ACC112 (cell line): ENCODE results near the gene MFSD1.

Experiments used
- H2AFZ ChIP-seq: fragments of 200-600 bp; sonication (generic); one replicate; pipeline ENCODE4 v1.6.0; 2017; ENCODE audit warnings: antibody characterized with exemption, low read length; ENCODE audit not compliant: unreplicated experiment
- H3K27ac ChIP-seq: fragments of 200-600 bp; sonication (generic); 2 replicates; pipeline ENCODE4 v1.5.1; 2014; ENCODE audit warnings: low read depth, mild to moderate bottlenecking, antibody characterized with exemption, low read length, moderate library complexity
- H3K27me3 ChIP-seq: fragments of 200-600 bp; sonication (generic); 2 replicates; pipeline ENCODE4 v1.6.1; 2014; ENCODE audit warnings: mild to moderate bottlenecking, antibody characterized with exemption, low read length, moderate library complexity, mixed read lengths; ENCODE audit not compliant: insufficient read depth
- H3K36me3 ChIP-seq: fragments of 200-600 bp; sonication (generic); 2 replicates; pipeline ENCODE4 v1.6.1; 2016; ENCODE audit warnings: mild to moderate bottlenecking, antibody characterized with exemption, low read length, moderate library complexity, mixed read lengths; ENCODE audit not compliant: insufficient read depth
- H3K4me1 ChIP-seq: fragments of 200-600 bp; sonication (generic); one replicate; pipeline ENCODE4 v1.6.1; 2016; ENCODE audit warnings: low read length, mixed read lengths; ENCODE audit not compliant: insufficient read depth, unreplicated experiment, control insufficient read depth
- H3K4me3 ChIP-seq: fragments of 200-600 bp; sonication (generic); 2 replicates; pipeline ENCODE4 v1.5.1; 2014; ENCODE audit warnings: mild to moderate bottlenecking, low read depth, low read length
- H3K79me2 ChIP-seq: fragments of 200-600 bp; sonication (generic); one replicate; pipeline ENCODE4 v1.6.0; 2016; ENCODE audit warnings: low read length; ENCODE audit not compliant: control insufficient read depth, unreplicated experiment, insufficient read depth

Gene MFSD1

DNA sequence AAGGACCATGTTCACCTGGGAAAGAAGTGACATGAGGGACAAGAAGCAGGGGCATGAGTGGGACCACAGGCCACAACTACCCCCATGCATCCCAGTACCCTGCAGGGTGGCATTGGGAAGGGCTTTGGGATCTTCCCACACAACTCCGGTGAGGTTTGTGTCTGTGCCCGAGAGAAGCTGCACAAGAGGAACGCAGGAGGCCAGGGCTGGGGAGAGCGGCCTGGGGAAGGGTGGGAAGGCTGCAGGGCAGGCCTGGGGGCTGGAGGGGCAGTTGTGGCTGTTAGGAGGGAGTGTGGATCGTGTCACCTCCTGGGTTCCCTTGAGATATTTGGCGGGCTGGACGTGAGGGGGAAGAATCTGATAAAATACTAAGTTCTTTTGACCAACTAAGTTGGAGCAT, 25.3 kb upstream of the MFSD1 start:
- Histone ChIP-seq H2AFZ (no peak overlapping the region), H3K36me3 (no peaks in the 10 kb centered on the region), H3K4me1 (peaks cover 3% of the 10 kb centered on the region), H3K79me2 (no peaks in the 10 kb centered on the region), H3K27me3 (no peaks in the 10 kb centered on the region), H3K4me3 (no peak overlapping the region), H3K27ac (no peak overlapping the region)

DNA sequence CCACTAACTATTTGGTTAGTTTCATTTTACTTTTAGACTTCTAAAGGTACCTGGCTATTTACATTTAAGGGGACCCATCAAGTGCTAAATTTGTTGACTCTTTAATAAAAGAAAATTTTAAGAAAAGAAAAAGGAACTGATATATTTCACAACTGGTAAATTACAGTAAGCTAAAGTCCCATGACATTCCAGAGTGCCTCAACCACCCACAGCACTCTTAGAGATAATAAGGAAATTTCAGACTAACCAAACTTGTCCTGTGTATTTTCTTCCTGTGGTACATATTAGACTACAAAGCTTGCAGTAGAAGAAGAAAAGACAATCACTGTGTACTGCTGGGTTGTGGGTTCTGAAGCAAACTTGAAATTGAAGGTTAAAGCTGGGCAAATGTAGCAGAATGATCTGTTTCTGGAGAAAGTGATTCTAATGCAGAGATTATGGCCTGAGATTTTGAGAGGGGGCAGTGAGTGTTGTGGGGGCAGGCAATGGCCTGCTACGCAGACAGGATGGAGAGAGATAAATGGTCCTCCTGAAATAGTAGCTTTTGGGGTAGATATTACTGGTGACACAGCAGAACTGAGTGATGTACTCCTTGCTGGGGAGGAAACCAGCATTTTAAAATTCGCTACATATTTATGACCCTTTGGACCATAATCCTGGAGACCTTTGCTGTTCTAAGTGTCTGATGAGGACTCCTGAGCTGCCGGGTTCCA, 24.5 kb upstream of the MFSD1 start:
- Histone ChIP-seq H3K36me3 (no peaks in the 10 kb centered on the region), H2AFZ (no peak overlapping the region), H3K27me3 (no peaks in the 10 kb centered on the region), H3K4me3 (no peak overlapping the region), H3K4me1 (peaks cover 3% of the 10 kb centered on the region), H3K79me2 (no peaks in the 10 kb centered on the region), H3K27ac (no peak overlapping the region)

DNA sequence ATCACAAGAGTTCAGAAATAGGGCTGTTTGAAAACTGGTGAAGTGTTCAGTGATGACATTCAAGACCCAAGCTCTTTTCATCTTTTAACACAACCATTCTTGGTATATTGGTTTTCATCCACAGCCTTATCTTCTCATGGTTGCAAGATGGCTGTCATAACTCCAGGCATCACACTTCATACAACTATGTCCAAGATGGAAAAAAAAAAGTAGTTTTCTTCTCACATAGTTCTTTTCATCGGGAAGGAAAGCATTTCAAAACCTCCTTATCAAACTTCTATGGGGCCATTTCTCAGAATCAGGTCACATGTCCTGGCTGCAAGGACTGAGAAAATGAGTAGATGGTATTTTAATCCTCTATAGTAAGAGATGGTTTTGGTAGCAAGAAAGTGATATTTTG, 21.1 kb upstream of the MFSD1 start:
- Histone ChIP-seq H3K27me3 (no peaks in the 10 kb centered on the region), H3K4me1 (peaks cover 3% of the 10 kb centered on the region), H2AFZ (no peak overlapping the region), H3K27ac (no peak overlapping the region), H3K79me2 (no peaks in the 10 kb centered on the region), H3K36me3 (no peaks in the 10 kb centered on the region), H3K4me3 (no peak overlapping the region)

DNA sequence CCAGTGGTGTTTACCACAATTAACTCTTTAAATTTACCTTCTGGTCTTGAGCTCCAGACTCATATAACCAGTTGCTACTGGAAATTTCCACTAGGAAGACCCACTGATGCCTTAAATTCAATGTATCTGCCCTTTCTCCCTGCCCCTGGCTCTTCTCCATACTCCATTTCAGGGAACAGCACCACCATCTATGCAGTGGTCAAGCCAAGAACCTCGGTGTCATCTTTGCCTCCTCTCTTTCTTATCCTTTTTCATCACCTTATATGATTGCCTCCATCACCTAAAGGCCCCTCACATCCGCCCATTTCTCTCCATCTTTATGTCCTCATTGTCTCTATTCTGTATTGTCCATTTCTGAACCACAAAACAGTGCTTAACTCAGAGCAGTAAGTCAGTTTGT, 20.7 kb upstream of the MFSD1 start:
- Histone ChIP-seq H3K4me1 (no peaks in the 10 kb centered on the region), H3K27ac (no peak overlapping the region), H3K4me3 (no peak overlapping the region), H3K36me3 (no peaks in the 10 kb centered on the region), H3K79me2 (no peaks in the 10 kb centered on the region), H2AFZ (no peak overlapping the region), H3K27me3 (no peaks in the 10 kb centered on the region)

DNA sequence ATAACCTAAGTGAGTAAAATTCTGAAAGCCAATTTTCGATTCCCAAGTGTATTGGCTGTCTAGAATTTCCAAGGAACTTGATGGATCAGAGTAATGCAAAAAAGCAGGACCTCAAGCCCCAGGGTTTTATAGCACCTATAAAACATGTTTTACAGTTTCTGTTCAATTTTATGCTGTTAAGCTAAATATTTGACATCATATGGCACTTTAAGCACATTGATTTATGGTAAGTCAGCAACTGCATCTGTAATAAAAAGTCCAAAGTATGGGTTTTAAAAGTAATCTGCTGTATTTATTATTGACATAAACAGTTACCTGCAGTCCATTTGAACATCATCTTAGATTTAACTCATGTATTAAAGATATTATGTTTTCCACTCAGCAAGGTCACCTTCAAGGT, 20.0 kb upstream of the MFSD1 start:
- Histone ChIP-seq H3K4me1 (no peaks in the 10 kb centered on the region), H3K36me3 (peaks cover 3% of the 10 kb centered on the region; the same call in 1 of the 2 replicates), H2AFZ (no peak overlapping the region), H3K27me3 (no peaks in the 10 kb centered on the region), H3K27ac (no peak overlapping the region), H3K4me3 (no peak overlapping the region), H3K79me2 (no peaks in the 10 kb centered on the region)

DNA sequence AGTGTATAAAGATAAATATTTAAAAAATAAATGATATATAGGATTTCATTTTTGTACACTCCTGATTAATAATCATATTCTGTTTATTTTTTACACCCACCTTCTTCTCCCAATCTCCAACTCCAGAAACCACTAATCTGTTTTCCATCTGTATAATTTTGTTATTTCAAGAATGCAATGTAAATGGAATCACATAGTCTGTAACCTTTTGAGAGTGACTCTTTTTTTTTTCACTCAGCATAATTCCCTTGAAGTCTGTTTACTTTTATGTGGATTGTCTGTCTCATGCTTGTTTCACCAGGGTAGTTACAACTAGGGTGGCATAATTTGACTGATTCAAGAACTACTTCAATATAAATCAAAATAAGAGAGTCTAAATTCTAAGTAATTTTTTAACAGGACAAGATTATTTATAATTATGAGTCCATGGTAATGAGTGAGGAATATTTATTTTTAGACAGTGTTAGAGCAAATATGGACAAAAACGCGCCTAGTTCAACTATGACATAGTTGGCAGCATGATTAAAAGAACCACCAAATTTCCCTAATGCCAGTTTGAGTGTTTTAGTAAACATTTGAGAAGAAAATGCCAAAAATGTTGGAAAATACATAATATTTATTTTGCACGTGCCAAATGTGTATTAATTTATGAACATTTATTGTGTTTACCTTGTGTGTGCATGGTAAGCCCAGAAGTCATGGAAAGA, 19.4 kb upstream of the MFSD1 start:
- H3K4me3 ChIP-seq = no peak overlapping the region
- H3K36me3 ChIP-seq = peaks cover 5% of the 10 kb centered on the region; the same call in 1 of the 2 replicates
- no peak overlapping the region for H2AFZ ChIP-seq
- H3K79me2 ChIP-seq = no peaks in the 10 kb centered on the region
- no peaks in the 10 kb centered on the region for H3K4me1 ChIP-seq
- no peak overlapping the region for H3K27ac ChIP-seq
- no peaks in the 10 kb centered on the region for H3K27me3 ChIP-seq

DNA sequence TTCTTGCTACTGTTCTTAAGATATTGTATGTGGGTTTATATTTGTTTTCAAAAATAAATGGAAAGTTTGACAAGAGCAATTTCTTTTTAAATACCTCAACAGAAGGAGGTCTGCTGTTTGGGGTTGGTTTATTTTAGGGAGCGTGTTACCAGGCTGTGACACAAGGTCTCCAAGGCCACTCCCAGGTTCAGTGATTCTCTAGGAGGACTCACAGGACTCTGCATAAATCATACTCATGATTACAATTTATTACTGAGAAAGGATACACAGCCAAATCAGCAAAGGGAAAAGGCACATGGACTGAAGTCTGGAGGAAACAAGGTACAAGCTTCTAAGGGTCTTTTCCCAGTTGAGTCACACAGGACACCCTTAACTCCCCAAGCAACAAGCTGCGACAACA, 18.8 kb upstream of the MFSD1 start:
- H3K27ac ChIP-seq = no peak overlapping the region
- peaks cover 5% of the 10 kb centered on the region; the same call in 1 of the 2 replicates for H3K36me3 ChIP-seq
- H3K79me2 ChIP-seq = no peaks in the 10 kb centered on the region
- no peak overlapping the region for H3K4me3 ChIP-seq
- no peak overlapping the region for H2AFZ ChIP-seq
- H3K27me3 ChIP-seq = no peaks in the 10 kb centered on the region
- H3K4me1 ChIP-seq = peaks cover 2% of the 10 kb centered on the region

DNA sequence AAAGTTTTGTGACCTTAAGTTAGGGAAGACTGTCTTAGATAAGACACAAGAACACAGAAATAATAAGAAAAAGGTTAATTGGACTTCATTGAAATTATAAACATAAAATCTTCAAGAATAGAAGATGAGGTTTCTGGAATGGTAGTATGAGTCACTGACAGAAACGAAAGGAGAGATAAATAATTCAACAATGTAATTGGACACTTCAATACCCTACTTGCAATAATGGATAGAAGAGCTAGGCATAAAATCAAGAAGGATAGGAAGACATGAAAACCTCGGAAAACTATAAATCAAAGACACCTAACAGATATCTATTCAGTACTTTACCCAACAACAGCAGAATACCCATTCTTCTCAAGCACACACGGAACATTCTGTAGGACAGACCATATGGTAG, 15.9 kb upstream of the MFSD1 start:
- no peak overlapping the region for H3K27ac ChIP-seq
- no peaks in the 10 kb centered on the region for H3K79me2 ChIP-seq
- H3K4me1 ChIP-seq = peaks cover 20% of the 10 kb centered on the region
- H3K36me3 ChIP-seq = peaks cover 5% of the 10 kb centered on the region; the same call in 1 of the 2 replicates
- no peak overlapping the region for H3K4me3 ChIP-seq
- no peak overlapping the region for H2AFZ ChIP-seq
- H3K27me3 ChIP-seq = no peaks in the 10 kb centered on the region

DNA sequence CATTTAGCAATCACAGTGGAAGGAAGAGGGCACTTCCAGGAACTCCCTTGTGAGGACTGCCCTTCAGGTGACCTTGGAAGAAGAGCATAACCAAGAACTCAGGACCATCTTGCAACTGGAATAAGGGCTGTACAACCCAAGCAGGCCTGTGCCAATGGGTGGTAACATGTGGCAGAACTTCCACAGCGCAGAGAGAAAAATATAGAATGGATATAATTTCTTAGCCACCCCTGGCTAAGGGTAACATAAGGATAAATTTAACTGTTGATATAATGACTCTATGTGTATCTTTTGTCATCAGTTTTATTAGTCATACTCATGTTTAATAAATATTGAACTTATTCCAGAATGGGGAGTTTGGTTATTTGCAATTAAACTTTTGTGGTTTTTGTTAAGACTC, 13.4 kb upstream of the MFSD1 start:
- Histone ChIP-seq H3K27me3 (no peaks in the 10 kb centered on the region), H2AFZ (no peak overlapping the region), H3K79me2 (no peaks in the 10 kb centered on the region), H3K4me1 (peaks cover 34% of the 10 kb centered on the region), H3K27ac (peak overlapping the region; percentile 70), H3K36me3 (peaks cover 5% of the 10 kb centered on the region; the same call in 1 of the 2 replicates), H3K4me3 (no peak overlapping the region)

DNA sequence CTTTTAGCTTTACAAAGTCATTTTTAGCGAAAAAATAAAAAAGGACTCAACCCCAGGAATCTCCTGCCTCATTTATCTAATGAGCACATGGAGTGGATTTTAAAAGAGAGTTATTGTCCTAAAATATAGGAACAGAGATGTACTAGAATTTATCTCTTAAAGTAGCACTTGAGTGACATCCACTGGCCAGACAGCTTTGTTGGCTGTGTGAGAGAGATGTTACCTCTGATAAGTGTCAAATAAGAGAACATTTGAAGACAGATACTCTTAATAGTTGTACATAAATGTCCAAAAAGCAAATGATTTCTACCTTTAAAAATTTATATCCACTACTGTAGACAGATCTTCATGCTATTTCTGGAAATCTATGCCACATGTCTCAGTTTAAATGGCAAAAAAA, 12.3 kb upstream of the MFSD1 start:
- peaks cover 5% of the 10 kb centered on the region; the same call in 1 of the 2 replicates for H3K36me3 ChIP-seq
- H3K4me3 ChIP-seq = no peak overlapping the region
- no peaks in the 10 kb centered on the region for H3K27me3 ChIP-seq
- H3K4me1 ChIP-seq = peaks cover 34% of the 10 kb centered on the region
- H3K27ac ChIP-seq = no peak overlapping the region
- no peak overlapping the region for H2AFZ ChIP-seq
- H3K79me2 ChIP-seq = no peaks in the 10 kb centered on the region
